ENCODE data around the gene TBL1X. TPM values are rescaled to one million over a fixed set of nuclear protein-coding genes. Genes with fewer than 3 reads are reported as not detected.

TBL1X gene
- total and polyA plus RNA-seq, 2 donors (not counting 1 experiment from before 2014, with no cell fraction given), result 8.8 to 65.1 TPM

DNA sequence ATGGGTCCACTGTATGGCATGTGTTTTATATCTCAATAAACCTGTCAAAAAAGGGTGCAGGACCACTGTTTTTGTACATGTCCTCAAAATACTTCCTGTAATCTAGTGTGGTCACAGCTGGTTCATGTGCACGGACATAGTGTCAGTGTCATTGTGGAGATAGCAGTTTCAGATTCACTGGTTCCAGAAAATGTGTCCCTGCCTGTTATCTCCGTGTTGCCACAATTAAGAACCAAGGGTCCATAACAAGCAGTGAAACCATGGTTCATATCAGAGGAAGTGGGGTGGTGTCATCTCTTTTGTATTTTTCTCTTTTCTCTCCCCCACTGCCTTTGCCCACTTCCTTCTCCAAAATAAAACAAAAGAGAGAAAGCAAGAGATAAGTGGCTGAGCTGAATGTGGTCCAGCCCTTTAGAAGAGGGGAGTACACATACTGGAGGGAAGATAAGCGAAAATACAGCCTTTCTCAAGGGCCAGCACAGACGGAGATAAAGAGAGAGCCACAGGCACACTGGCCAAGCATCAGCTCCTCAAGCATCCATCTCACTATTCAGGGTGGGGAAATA lies 51.2 kb downstream of the TBL1X start:
- TF ChIP-seq, protein P1, sequence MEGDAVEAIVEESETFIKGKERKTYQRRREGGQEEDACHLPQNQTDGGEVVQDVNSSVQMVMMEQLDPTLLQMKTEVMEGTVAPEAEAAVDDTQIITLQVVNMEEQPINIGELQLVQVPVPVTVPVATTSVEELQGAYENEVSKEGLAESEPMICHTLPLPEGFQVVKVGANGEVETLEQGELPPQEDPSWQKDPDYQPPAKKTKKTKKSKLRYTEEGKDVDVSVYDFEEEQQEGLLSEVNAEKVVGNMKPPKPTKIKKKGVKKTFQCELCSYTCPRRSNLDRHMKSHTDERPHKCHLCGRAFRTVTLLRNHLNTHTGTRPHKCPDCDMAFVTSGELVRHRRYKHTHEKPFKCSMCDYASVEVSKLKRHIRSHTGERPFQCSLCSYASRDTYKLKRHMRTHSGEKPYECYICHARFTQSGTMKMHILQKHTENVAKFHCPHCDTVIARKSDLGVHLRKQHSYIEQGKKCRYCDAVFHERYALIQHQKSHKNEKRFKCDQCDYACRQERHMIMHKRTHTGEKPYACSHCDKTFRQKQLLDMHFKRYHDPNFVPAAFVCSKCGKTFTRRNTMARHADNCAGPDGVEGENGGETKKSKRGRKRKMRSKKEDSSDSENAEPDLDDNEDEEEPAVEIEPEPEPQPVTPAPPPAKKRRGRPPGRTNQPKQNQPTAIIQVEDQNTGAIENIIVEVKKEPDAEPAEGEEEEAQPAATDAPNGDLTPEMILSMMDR (IDR thresholded peaks at IDR 0.05), result no peak
- no peak for TF ChIP-seq EZH2 (IDR thresholded peaks at IDR 0.05; ENCODE audit: borderline replicate concordance, insufficient read depth, low read depth, low read length, poor library complexity, severe bottlenecking)
- Mint-ChIP-seq H3K27me3 (no peaks in the 10 kb centered on the region), H3K27ac (peak overlapping the region; percentile 42), H3K9me3 (ENCODE audit: insufficient read depth) (no peaks in the 10 kb centered on the region), H3K4me3 (peak overlapping the region; percentile 64), H3K4me1 (peaks cover 46% of the 10 kb centered on the region)
- ATAC-seq (ENCODE audit: low read depth), result peak; percentile 14
- Histone ChIP-seq H3K4me2 (replicated peaks; ENCODE audit: low read depth, low read length, poor library complexity, severe bottlenecking) (peak overlapping the region; percentile 35), H3K9me3 (ENCODE audit: control extremely low read depth in 1 of 3, control insufficient read depth in 2 of 3, insufficient read depth in 1 of 3, low read length in 2 of 3) (no peaks in the 10 kb centered on the region), H3K79me2 (ENCODE audit: control insufficient read depth, insufficient read depth, low read length) (peaks cover 14% of the 10 kb centered on the region), H3K27me3 (replicated peaks in 1 of 4; ENCODE audit: control extremely low read depth in 1 of 4, control insufficient read depth in 3 of 4, insufficient read depth in 4 of 4, low read length in 3 of 4) (no peaks in the 10 kb centered on the region), H3K36me3 (replicated peaks in 1 of 2; ENCODE audit: control extremely low read depth in 1 of 2, control insufficient read depth in 1 of 2, extremely low read depth in 1 of 2, insufficient read depth in 2 of 2, low read length in 1 of 2) (no peaks in the 10 kb centered on the region), H3K27ac (ENCODE audit: low read length in 2 of 2) (peak overlapping the region in 1 of 2 donors; percentile 30), H3K4me3 (ENCODE audit: control extremely low read depth in 1 of 5, extremely low read depth in 1 of 5, insufficient read depth in 1 of 5, low read depth in 2 of 5, low read length in 4 of 5) (peak overlapping the region in 1 of 5 experiments; percentile 1), H3K4me1 (ENCODE audit: control insufficient read depth in 2 of 2, insufficient read depth in 2 of 2, low read length in 2 of 2) (peaks cover 18 to 19% of the 10 kb centered on the region in 2 donors), H3K9ac (ENCODE audit: low read length) (no peak overlapping the region), H4K20me1 (ENCODE audit: control insufficient read depth, insufficient read depth, low read length, poor library complexity, severe bottlenecking) (no peaks in the 10 kb centered on the region), H2AFZ (ENCODE audit: insufficient read depth, low read depth, low read length, poor library complexity, severe bottlenecking) (no peak overlapping the region)
- intact Hi-C loops (cut with micrococcal nuclease), result no loop called here
- ChIA-PET CTCF (interaction anchor here (1.4 kb wide), 1 partner anchor 636 kb away, joined by 3 read pairs; no protein-coding TSS in a partner anchor), POLR2A (no interaction called here)
- DNase-seq, result peak; percentile 10
- 0% methylated on average over 1 of the region's 4 CpGs for WGBS (ENCODE audit: insufficient coverage)

DNA sequence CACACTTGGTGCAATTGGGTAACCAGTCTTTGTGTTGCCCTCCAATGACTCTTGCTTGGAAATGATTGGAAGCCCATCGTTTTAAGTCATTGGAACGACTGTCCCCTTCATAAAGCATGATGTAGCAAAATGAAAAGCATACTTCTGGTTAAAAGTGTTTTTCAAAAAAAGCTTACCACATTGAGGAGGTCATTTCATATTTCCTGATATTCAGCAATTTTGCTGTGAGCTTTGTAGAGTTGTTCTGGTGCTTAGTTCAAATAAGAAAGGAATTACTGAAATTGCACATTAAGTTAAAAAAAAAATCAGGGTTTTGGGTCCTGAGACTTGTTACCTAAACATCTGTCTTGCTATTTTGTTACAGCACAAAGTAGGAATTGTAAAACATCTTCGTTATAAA lies 51.8 kb downstream of the TBL1X start:
- no peak overlapping the region for H3K27ac ChIP-seq (ENCODE audit: low read length in 2 of 2)
- no peak overlapping the region for H3K9ac ChIP-seq (ENCODE audit: low read length)
- POLR2A ChIA-PET, result no interaction called here
- TF ChIP-seq EZH2 (IDR thresholded peaks at IDR 0.05; ENCODE audit: borderline replicate concordance, insufficient read depth, low read depth, low read length, poor library complexity, severe bottlenecking), result no peak
- TF ChIP-seq, protein P1 (IDR thresholded peaks at IDR 0.05), result no peak
- no peak overlapping the region for H2AFZ ChIP-seq (ENCODE audit: insufficient read depth, low read depth, low read length, poor library complexity, severe bottlenecking)
- H3K36me3 ChIP-seq (replicated peaks in 1 of 2; ENCODE audit: control extremely low read depth in 1 of 2, control insufficient read depth in 1 of 2, extremely low read depth in 1 of 2, insufficient read depth in 2 of 2, low read length in 1 of 2), result no peaks in the 10 kb centered on the region
- CTCF ChIA-PET, result interaction anchor here (1.4 kb wide), 1 partner anchor 636 kb away, joined by 3 read pairs; no protein-coding TSS in a partner anchor
- ATAC-seq (ENCODE audit: low read depth), result no peak
- Mint-ChIP-seq H3K4me1 (peaks cover 46% of the 10 kb centered on the region), H3K27me3 (no peaks in the 10 kb centered on the region), H3K9me3 (ENCODE audit: insufficient read depth) (no peaks in the 10 kb centered on the region), H3K27ac (no peak overlapping the region), H3K4me3 (no peak overlapping the region)
- H3K4me2 ChIP-seq (replicated peaks; ENCODE audit: low read depth, low read length, poor library complexity, severe bottlenecking), result peak overlapping the region; percentile 35
- H3K4me1 ChIP-seq (ENCODE audit: control insufficient read depth in 2 of 2, insufficient read depth in 2 of 2, low read length in 2 of 2), result peaks cover 18 to 19% of the 10 kb centered on the region in 2 donors
- no CpG with 5 or more reads among the region's 3 CpGs for WGBS (ENCODE audit: insufficient coverage)
- no peaks in the 10 kb centered on the region for H3K9me3 ChIP-seq (ENCODE audit: control extremely low read depth in 1 of 3, control insufficient read depth in 2 of 3, insufficient read depth in 1 of 3, low read length in 2 of 3)
- intact Hi-C loops (cut with micrococcal nuclease), result no loop called here
- no peak for DNase-seq
- H3K4me3 ChIP-seq (ENCODE audit: control extremely low read depth in 1 of 5, extremely low read depth in 1 of 5, insufficient read depth in 1 of 5, low read depth in 2 of 5, low read length in 4 of 5), result no peak overlapping the region
- no peaks in the 10 kb centered on the region for H4K20me1 ChIP-seq (ENCODE audit: control insufficient read depth, insufficient read depth, low read length, poor library complexity, severe bottlenecking)
- peaks cover 15% of the 10 kb centered on the region for H3K79me2 ChIP-seq (ENCODE audit: control insufficient read depth, insufficient read depth, low read length)
- H3K27me3 ChIP-seq (replicated peaks in 1 of 4; ENCODE audit: control extremely low read depth in 1 of 4, control insufficient read depth in 3 of 4, insufficient read depth in 4 of 4, low read length in 3 of 4), result no peaks in the 10 kb centered on the region

Data from B cell (primary cell).